Measurements from ENCODE around the gene DOCK3.
"Not testable (repeated sequence)": the region's sequence is repeated elsewhere in the genome, so short reads cannot be mapped to it uniquely, and the experiment has no call there.

DNA sequence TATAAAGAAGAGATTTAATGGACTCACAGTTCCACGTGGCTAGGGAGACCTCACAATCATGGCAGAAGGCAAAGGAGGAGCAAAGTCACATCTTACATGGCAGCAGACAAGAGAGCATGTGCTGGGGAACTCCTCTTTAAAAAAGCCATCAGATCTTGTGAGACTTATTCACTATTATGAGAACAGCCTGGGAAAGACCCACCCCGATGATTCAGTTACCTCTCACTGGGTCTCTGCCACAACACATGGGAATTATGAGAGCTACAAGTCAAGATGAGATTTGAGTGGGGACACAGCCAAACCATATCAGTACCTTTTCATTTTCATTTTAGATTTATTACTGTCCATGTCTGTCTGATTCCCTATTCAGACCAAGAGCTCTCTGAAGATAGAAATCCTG lies 258.2 kb downstream of the DOCK3 start:
- TF ChIP-seq, protein P1, sequence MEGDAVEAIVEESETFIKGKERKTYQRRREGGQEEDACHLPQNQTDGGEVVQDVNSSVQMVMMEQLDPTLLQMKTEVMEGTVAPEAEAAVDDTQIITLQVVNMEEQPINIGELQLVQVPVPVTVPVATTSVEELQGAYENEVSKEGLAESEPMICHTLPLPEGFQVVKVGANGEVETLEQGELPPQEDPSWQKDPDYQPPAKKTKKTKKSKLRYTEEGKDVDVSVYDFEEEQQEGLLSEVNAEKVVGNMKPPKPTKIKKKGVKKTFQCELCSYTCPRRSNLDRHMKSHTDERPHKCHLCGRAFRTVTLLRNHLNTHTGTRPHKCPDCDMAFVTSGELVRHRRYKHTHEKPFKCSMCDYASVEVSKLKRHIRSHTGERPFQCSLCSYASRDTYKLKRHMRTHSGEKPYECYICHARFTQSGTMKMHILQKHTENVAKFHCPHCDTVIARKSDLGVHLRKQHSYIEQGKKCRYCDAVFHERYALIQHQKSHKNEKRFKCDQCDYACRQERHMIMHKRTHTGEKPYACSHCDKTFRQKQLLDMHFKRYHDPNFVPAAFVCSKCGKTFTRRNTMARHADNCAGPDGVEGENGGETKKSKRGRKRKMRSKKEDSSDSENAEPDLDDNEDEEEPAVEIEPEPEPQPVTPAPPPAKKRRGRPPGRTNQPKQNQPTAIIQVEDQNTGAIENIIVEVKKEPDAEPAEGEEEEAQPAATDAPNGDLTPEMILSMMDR (IDR thresholded peaks at IDR 0.05; ENCODE audit: poor library complexity, severe bottlenecking): not testable (repeated sequence)
- not testable (repeated sequence) for TF ChIP-seq RAD21 (conservative IDR thresholded peaks at IDR 0.05); EZH2 (IDR thresholded peaks at IDR 0.05; ENCODE audit: borderline replicate concordance, insufficient read depth, low read length, poor library complexity, severe bottlenecking); EP300 (conservative IDR thresholded peaks at IDR 0.05; ENCODE audit: poor library complexity, severe bottlenecking)
- TF ChIP-seq, protein P2, sequence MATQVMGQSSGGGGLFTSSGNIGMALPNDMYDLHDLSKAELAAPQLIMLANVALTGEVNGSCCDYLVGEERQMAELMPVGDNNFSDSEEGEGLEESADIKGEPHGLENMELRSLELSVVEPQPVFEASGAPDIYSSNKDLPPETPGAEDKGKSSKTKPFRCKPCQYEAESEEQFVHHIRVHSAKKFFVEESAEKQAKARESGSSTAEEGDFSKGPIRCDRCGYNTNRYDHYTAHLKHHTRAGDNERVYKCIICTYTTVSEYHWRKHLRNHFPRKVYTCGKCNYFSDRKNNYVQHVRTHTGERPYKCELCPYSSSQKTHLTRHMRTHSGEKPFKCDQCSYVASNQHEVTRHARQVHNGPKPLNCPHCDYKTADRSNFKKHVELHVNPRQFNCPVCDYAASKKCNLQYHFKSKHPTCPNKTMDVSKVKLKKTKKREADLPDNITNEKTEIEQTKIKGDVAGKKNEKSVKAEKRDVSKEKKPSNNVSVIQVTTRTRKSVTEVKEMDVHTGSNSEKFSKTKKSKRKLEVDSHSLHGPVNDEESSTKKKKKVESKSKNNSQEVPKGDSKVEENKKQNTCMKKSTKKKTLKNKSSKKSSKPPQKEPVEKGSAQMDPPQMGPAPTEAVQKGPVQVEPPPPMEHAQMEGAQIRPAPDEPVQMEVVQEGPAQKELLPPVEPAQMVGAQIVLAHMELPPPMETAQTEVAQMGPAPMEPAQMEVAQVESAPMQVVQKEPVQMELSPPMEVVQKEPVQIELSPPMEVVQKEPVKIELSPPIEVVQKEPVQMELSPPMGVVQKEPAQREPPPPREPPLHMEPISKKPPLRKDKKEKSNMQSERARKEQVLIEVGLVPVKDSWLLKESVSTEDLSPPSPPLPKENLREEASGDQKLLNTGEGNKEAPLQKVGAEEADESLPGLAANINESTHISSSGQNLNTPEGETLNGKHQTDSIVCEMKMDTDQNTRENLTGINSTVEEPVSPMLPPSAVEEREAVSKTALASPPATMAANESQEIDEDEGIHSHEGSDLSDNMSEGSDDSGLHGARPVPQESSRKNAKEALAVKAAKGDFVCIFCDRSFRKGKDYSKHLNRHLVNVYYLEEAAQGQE (IDR thresholded peaks at IDR 0.05; ENCODE audit: borderline replicate concordance): not testable (repeated sequence)

Measured in neural cell (in vitro differentiated cells).